GM12891 (cell line): Measurements from ENCODE around the gene ATXN1.

Experiments used
- PAX5 ChIP-seq: IDR thresholded peaks from 2 replicates; pipeline ENCODE4 v1.6.1; 2011; ENCODE audit warnings: low read length, moderate library complexity, mild to moderate bottlenecking; ENCODE audit not compliant: insufficient read depth, severe bottlenecking
- POLR2A ChIP-seq: IDR thresholded peaks from 2 replicates; pipeline ENCODE4 v1.6.1; 2011; ENCODE audit warnings: low read depth, low read length, control low read depth
- POLR2AphosphoS5 ChIP-seq: IDR thresholded peaks from 2 replicates; pipeline ENCODE4 v1.6.1; 2011; ENCODE audit warnings: low read depth, low read length, control low read depth
- POU2F2 ChIP-seq: IDR thresholded peaks from 2 replicates; pipeline ENCODE4 v1.6.1; 2011; ENCODE audit warnings: low read depth, mild to moderate bottlenecking, control low read depth, low read length, moderate library complexity
- SPI1 ChIP-seq: IDR thresholded peaks from 2 replicates; pipeline ENCODE4 v1.6.1; 2011; ENCODE audit warnings: low read depth, low read length, control low read depth
- TAF1 ChIP-seq: IDR thresholded peaks from 2 replicates; pipeline ENCODE4 v1.6.1; 2011; ENCODE audit warnings: low read depth, low read length, control low read depth

DNA sequence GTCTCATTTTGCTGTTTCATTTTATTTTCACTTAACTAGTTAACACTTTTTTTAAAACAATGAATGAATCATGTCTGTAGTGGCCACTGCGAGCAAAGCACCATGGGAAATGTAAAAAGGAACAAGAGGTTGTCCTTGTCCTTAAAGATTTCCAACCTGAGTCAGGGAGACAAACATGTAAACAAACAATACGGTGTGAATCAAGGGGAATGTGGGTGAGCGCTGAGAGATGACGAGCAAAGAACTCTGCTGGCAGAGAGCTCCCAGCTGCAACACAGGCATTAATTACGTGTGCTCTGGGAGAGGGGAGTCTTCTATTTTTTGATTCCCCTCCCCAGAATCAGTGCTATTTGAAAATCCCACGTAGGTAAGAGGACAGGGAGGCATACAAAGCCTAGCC lies 84.3 kb downstream of the ATXN1 start:
- TF ChIP-seq POLR2A, result no peak
- TF ChIP-seq POLR2AphosphoS5, result no peak
- no peak for TF ChIP-seq TAF1
- no peak for TF ChIP-seq POU2F2
- no peak for TF ChIP-seq SPI1
- TF ChIP-seq PAX5, result no peak
